HG03095 (cell line): ENCODE measurements around the gene KCNJ5.
A peak's percentile ranks its signal among the peaks of the same experiment; 100 is the strongest.

Experiments used
- ATAC-seq: cut with Tn5 transposase; IDR thresholded peaks from one replicate; pipeline ENCODE4 v1.9.1; 2021; ENCODE audit warnings: moderate library complexity; ENCODE audit not compliant: unreplicated experiment

Gene KCNJ5

DNA sequence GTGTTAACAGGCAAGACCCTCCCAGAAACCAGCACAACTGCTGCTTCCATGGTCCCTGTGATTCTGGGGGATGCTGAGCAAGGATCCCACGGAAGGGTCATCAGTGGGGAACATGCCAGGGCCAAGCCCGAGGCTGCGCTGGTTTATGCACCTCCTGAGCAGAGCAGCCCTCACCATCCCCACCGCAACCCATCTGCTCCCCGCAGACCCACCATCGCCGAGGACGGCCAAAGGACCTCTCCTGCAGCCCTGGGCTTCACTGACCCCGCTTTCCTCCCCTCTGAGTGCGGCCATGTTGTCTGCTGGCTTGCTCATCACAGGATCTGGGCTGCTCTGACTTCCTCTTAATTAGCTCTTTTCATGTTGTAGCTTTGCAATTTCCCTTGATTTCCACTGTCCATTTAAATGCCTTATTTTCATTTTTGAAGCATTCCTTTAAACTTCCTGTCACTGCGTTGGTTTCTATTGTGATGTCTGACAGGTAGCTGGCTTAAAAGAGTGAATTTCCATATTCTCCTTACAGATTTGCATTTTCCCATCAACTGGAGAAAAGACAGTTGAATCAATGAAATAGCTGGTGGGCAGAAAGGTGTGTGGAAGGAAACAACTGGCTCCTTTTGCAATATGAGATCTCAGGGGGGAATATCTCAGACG, 36.7 kb downstream of the KCNJ5 start:
- no peak for ATAC-seq

DNA sequence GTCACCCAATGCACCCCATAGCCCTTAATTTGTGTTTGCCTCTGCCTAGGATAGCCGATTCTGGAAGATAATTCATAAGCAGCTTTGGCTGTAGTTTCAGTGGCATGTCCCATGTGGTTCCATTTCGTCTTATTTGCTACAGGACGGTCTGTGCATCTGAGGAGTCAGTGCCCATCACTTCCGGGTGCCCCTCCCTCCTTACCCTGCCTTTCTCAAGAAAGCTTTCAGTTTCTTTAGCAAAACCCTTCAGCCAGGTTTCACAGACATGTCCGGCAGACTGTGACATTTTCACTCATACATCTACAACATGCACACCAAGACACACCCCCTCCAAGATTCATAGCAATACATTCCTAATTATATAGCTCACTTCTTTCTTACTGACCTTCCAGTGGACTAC, 37.2 kb downstream of the KCNJ5 start:
- peak; percentile 96 for ATAC-seq

DNA sequence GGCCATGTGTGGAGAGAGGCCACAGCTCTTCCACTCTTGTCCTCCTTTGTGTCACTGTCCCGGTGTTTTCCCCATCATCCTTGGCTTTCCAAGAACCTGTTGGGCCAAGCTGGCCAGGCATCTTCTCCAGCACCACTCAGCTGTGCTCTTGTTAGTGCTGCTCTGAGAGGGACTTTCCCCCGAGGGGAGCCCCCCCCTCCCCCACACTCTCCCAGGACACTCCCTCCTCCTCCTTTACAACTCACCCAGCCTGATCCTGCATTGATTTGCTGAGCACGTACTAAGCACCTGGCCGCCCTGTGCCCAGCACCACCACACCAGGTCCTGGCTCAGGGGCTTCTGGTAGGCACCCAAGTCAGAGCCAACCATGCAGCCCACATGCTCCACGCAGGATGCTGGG, 38.3 kb downstream of the KCNJ5 start:
- ATAC-seq: no peak

DNA sequence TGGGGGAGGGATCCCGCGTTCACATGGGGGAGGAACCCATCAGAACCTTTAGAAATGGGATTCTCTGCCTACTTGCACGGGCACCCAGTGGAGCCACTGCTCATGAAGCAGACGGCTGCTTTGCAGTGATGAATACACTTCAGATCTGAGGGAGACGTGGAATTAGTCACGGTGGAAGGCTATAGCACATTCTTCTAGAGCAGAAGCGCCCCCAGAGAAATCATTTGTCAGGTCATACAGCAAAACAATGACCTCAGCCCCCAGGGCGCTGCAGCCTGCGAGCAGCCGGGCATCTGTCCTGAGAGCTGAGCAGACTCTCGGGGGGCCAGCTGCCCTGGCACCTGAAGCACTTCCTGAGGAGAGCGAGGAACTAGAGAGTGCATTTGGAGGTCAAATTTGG, 38.8 kb downstream of the KCNJ5 start:
- ATAC-seq: no peak

DNA sequence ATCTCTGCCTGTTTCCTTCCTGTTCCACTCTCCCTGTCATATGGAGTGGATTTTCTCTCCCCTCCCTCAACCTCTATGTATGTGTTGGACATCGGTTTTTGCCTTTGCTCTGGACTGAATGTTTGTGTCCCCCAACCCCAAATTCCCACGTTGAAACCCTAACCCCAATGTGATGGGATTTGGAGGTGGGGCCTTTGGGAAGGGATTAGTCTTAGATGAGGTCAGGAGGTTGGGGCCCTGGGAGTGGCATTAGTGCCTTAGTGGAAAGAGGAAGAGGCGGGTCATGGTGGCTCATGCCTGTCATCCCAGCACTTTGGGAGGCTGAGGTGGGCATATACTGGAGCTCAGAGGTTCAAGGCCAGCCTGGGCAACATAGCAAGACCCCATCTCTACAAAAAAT, 39.9 kb downstream of the KCNJ5 start:
- ATAC-seq: no peak

DNA sequence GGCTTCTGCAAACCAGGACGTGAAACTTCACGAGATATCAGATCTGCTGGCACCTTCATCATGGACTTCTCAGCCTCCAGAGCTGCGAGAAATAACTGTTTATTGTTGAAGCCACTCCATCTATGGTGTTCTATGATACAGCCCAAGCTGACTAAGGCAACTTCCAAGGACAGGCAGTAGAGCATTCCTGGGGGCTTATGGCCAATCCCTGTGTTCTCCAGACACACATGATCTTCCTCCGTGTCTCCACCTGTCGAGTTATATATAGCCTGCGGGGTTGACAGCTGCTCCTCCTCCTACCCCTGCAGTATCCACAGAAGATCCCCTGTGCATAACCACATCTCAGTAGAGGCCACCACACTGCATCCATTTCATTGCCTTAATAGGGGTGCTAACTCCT, 40.5 kb downstream of the KCNJ5 start:
- ATAC-seq: no peak

DNA sequence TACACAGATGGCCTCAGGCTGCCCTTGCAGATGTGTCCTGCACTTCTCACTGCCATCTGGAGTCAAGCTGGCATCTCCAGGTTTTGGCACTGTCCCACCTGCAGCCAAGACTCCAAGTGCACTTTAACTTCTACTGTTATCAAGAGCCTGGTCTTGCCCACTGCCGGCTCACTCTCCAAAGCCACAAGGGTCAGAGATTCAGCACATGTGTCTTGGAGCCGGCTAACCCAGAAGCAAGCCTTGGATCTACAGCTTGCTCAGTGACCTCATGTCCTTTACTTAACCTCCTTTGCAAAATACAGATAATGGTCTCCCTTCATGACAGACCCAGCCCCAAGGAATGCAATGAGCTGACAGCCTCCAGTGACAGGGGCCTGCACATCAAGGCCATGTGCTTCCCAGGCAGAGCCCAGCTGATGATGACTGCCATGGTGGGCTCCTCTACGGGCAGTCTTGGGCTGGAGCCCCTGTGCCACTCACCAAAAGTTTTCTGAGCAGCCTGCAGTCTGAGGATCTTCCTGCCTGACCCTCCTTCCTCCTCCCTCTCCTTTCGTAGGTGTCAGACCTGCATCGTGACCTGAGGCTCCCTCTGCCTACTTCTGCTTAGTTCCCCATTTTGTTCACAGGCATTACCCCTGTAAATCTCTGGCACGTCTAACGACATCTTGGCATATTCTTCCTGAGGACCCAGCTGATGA, 42.5 kb downstream of the KCNJ5 start:
- no peak for ATAC-seq

DNA sequence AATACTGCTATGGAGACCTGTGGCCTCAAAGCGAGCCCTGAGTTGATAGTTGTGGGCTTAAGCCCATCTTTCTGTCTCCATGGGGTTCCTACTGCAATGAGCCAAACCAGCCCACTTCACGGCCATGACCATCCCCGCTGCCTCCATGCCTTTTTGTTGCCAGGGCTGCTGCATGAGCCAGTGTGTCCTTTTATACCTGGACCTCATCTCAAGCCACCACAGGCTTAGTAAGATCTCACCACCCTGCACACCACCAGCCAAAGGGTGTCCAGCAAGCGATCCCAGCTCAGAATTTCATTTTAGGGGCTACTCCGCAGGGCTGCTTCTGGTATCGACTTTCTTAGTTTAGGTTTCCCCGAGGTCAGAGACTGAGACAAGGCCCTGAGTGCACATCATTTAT, 43.2 kb downstream of the KCNJ5 start:
- no peak for ATAC-seq

DNA sequence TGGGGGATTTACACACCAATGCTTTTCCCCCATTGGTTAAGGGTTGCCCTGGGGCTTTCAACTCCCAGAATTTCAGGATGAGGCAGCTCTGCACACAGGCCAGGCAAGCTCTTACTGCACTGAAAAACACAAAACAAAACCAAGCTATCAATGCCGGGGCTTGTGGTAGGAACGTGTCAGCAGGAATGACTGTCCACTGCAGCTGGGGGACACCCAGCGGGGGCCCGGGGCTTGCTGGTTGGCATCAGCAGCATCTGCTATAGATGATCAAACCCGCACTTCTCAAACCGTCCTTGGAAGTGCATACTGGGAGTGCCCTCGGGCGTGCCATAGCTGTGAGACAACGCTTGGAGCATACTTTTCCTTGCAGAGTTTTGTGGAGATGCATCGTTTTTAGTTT, 43.8 kb downstream of the KCNJ5 start:
- ATAC-seq: no peak

DNA sequence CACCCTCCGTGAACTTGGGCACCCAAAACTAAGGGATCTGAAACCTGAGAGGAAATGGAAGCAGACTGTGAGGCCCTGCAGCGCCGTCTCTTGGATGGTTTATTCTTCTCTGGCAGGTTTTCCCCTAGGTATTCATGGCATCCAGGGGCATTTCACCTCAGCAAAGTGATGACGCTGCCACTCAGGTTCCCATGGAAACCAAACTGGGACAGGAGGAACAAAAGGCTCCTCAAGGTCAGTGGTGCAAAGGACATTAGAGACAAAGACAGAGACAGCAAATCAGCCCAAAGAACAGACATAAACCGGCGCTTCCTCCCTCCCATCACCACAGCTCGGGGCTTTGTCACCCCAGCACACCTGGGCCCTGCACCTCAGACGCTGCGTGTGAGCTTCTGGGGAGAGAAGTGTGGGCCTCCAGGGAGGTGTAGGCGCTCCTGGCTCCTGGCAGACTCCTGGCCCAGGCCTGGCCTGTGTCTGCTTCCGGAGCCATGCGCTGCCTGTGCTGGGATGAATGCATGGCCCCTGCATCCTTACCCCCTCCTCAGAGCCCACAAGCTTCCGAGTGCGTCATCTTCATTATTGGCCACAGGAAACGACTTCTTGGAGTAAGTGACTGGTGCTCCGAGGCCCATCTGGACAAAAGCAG, 45.6 kb downstream of the KCNJ5 start:
- no peak for ATAC-seq

DNA sequence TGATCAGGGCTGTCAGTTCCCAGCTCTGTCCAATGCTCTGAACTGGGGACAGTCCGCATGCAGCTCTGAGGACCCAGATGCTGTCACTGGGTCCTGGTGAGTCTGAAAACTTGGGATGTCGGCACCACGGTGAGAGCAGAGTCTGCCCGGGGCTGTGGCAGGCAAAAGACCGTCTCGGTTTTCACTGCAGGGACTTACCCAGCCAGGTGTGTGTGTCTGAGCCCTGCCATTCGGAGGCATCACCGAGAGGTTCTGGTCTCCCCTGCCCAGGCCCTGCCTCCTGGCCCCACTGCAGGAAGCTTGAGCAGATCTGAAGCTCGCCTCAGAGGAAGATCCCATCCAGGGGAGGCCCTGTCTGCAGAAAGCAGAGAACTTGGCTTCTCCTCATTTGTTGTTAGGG, 46.3 kb downstream of the KCNJ5 start:
- no peak for ATAC-seq

DNA sequence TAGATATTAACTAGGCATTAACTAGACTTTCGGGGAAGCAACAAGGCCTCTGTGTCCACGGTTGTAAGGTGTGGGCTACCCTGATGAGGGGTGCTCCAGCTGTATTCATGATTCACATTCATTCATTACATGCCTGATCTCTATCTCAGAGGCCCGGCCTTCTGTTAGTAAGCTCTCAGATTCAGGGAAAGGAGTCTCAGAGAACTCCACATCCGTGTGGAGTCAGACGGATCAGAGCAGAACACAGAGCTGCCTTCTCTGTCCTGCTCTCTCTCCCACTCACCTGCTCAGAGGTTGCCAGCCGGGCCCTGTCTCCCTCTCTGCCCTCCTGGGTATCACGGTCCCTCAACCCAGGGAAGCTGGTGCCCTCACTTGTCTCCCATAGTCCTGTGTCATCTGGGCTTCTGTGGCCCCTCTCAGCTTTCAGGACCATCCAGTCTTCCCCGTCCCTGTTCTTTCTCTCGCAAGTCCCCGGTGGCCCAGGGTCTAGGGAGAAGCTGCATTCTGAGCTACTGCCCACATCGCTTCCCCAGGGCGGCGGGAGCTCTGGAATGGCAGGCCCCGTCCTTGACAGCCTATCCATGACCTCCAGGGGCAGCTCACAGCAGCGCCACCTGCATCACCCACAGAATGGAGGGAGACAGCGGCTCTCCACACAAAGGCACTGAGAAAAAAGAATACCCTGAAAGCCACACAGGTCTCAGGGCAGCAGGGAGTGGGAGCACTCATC, 47.2 kb downstream of the KCNJ5 start:
- no peak for ATAC-seq

DNA sequence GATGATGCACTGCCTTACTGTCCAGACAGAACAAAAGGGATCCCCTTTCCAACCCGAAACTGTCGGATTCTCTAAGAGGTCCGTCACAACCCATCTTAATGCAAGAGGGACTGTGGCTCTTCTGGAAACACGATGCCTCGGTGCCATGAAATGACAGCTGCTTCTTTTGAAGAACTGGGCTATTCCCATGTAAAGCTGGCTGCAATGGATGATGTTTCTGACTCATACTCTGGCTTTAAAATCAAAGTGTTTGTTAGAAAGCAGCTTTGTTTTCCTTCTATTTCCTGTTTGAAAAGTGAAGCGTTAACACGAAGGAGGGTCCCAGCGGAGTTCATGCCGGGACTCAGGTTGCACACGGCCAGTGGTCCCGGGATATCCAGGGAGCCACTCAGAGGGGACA, 48.4 kb downstream of the KCNJ5 start:
- no peak for ATAC-seq

DNA sequence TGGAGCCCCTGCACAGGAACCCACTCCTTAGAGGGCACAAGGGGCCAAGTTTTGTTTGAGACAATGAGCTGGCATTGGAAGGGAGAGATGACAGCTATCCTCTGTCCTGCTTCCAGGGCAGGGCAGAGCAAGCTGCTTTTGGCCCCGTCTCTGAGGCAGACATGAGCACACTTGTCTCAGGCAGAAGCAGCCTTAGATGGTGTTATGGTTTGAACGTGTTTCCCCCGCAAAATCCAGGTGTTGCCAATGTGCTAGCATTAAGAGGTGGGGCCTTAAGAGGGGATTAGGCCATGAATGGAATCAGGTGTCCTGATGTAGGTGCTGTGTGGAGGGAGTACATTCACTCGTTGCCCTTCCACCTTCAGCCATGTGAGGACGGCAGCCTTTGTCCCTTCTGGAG, 49.0 kb downstream of the KCNJ5 start:
- ATAC-seq: no peak

DNA sequence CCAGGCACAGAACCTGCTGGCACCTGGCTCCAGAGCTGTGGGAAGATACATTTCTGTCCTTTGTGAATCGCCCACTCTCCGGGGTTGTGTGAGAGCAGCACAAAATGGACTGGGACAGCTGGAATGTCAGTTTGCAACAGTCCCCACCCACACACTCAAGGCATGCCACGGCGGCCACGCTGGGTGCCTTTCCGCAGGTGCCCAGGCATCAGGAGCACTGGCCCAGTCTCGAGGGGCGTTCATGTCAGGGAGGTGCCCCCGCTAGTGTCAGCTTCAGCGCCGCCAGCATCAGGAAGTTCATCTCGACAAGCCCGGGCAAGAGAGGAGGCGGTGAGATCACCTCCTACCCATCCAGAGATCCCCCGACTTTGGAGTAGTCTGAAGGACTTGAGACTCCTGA, 49.4 kb downstream of the KCNJ5 start:
- no peak for ATAC-seq

DNA sequence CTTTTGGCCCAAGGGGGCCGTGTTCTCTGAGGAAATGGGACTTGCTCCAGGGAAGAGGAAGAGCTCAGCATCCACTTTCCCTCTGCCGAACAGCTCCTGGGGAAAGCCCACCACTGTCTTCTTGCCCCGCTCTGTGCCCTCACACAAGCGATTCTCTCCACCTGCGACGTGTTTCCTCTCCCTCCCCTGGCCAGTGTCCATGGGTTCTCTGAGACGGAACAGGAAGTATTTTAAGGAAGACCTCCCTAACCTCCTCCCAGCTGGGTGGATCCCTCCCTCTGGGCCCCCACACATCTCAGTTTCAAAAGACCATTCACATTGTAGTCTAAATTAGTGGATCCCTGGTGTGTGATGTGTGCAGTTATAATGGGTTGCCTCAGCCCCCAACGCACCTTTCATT, 50.0 kb downstream of the KCNJ5 start:
- no peak for ATAC-seq

DNA sequence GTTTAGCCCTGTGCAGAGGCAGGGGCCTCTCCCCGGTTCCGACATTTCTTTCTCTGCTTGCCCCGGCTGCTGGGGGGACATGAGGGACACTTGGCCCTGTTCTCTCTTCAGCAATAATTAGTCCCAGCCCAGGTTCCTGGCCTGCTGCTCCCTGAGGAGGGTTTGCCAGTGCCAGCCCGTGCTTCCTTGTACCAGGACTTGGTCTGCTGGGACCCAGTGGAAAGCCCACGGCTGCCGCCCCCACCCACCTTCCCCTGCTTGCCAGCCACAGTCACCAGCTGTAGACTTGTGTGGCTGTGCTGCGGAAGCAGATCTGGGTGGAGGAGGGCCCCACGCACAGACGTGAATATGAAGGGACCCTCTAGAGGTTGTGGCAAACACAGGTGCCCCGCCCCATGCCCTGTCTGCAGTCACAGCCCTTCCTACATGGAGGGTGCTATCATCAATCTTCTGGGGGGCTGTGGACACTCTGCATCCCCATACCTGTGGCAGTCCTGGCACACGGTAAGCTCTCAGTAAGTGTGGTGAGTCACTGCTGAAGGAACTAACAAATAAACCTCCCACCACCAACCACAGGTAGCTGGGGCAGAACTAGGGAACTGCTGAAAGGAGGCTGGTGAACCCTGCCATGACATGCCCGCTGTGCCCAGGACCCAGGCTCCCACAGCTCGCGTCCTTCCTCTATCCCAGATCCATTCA, 50.6 kb downstream of the KCNJ5 start:
- no peak for ATAC-seq

DNA sequence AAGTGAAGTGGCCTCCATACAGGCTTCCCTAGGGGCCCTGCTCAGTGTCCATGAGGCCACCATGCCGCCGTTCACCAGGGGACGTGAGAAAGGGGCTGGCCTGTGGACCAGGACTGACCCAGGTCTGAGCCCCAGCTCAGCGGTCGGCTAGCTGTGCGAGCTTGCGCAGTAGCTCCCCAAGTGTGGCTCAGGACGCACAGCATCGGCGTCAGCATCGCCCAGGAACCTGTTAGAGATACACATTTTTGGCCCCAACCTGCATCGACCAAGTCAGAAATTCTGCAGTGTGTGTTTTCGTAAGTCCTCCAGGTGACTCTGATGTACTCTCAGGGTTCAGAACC, 51.1 kb downstream of the KCNJ5 start:
- ATAC-seq: no peak

DNA sequence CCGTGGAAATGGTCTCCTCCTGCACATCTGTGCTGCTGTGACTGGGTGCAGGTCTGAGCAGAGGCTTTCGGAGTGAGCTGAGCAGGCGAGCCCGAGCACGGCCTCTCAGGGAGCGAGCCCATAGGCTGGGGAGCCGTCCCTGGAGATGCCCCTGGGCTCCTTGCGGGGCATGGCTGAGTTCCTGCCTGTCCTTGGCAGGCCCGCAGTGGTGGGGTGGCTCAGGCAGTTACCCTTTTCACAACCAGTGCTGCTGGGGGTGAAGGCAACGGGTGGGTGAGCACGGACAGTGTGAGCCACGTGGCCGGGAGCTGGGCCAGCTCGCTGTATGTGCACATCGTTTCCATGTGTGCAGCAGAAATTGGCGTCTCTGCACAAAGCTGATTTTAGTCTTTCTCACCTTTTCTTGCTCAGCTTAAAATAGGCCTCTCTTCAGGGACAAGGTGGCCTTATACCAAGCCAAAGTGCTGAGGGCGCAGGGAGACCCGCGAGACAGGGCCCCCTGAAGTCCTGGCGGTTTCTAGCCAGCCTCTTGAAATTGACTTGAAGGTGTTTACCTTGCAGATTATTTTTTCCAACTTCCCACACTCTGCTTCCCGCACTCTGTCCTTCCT, 51.8 kb downstream of the KCNJ5 start, which contains the start of gene TP53AIP1:
Gene TP53AIP1 (minus strand): TSS at position 55 of the 611 bp plus-strand sequence. CDS start 5,053 bp downstream, outside the sequence.
- no peak for ATAC-seq

DNA sequence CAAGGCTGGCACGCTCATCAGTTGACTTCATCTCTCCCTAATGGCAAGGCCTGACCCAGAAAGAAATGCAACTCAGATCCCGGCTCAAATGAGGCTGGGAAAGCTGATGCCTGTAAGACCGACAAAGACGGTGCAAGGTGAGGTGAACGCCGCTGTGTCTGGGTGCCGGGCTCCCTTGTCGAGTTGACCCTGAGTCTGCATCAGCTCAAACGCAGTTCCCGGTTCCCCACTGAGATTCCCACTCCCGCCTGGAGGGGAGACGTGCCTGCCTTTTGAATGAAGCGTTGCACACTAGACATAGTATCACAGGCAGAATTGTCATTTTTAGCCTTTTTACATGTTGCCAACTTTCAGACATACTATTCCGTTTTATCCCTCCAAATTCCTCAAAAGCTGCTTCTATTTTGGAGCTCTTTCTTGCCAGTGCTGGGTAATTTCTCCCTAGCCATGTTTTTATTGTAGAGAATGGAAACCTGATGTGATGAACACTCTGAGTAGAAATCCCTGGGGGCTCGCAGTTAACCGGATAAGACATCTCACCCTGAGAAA, 52.3 kb downstream of the KCNJ5 start:
- ATAC-seq: no peak
